Kidney epithelial cell (primary cell): ENCODE data around the gene INPP5A. TPM values are rescaled to one million over a fixed set of nuclear protein-coding genes. Genes with fewer than 3 reads are reported as not detected.

ENCODE experiments used
- DNase-seq: peaks from one replicate; pipeline ENCODE4 v3.0.0-alpha.2; 2010; ENCODE audit warnings: low read depth
- H3K27me3 ChIP-seq: 2 replicates; pipeline ENCODE4 v1.6.0; 2011; ENCODE audit warnings: low read length; ENCODE audit not compliant: control insufficient read depth, insufficient read depth
- H3K36me3 ChIP-seq: 2 replicates; pipeline ENCODE4 v1.5.1; 2011; ENCODE audit warnings: low read length; ENCODE audit not compliant: control insufficient read depth, insufficient read depth
- H3K4me3 ChIP-seq: 2 replicates; pipeline ENCODE4 v1.5.1; 2011; ENCODE audit warnings: low read depth, mild to moderate bottlenecking, control low read depth, low read length
- total RNA-seq: library from RNA; depleted of rRNA; stranded (reverse); fragments of >200 nt; gene quantifications from 2 replicates; pipeline ENCODE4 v1.2.3, GENCODE V29; 2015
- TF ChIP-seq, protein P1 (sequence below): IDR thresholded peaks from 2 replicates; pipeline ENCODE4 v1.5.1; 2011; ENCODE audit warnings: mild to moderate bottlenecking, moderate library complexity, low read length, control low read depth, inconsistent platforms; ENCODE audit not compliant: insufficient read depth, poor library complexity, severe bottlenecking

Gene INPP5A
- total RNA-seq, 1 donor from 2014 or later: 45.1 TPM

DNA sequence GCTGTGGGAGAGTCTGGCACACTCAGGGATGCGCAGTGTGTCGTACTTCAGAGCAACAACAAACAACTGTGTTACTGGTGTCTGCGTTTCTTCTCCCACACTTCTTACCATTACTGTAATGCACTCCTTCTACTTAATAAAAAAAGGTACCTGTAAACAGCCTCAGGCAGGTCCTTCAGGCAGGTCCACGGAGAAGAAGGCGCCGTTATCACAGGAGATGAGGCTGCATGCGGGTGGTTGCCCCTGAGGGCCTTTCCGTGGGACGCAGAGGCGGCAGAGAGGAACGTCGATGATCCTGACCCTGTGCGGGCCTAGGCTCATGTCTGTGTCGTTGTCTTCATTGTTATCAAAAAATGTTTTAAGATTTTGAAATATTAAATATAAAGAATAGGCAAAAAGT lies 219.0 kb downstream of the INPP5A start:
- no peaks in the 10 kb centered on the region for H3K36me3 ChIP-seq
- H3K4me3 ChIP-seq: no peak overlapping the region
- no peaks in the 10 kb centered on the region for H3K27me3 ChIP-seq
- no peak for DNase-seq
- TF ChIP-seq, protein P1, sequence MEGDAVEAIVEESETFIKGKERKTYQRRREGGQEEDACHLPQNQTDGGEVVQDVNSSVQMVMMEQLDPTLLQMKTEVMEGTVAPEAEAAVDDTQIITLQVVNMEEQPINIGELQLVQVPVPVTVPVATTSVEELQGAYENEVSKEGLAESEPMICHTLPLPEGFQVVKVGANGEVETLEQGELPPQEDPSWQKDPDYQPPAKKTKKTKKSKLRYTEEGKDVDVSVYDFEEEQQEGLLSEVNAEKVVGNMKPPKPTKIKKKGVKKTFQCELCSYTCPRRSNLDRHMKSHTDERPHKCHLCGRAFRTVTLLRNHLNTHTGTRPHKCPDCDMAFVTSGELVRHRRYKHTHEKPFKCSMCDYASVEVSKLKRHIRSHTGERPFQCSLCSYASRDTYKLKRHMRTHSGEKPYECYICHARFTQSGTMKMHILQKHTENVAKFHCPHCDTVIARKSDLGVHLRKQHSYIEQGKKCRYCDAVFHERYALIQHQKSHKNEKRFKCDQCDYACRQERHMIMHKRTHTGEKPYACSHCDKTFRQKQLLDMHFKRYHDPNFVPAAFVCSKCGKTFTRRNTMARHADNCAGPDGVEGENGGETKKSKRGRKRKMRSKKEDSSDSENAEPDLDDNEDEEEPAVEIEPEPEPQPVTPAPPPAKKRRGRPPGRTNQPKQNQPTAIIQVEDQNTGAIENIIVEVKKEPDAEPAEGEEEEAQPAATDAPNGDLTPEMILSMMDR: no peak

GRCh38 chr10:132757171-132757570 lies 219.6 kb downstream of the INPP5A start:
- TF ChIP-seq, protein P1: no peak

DNA sequence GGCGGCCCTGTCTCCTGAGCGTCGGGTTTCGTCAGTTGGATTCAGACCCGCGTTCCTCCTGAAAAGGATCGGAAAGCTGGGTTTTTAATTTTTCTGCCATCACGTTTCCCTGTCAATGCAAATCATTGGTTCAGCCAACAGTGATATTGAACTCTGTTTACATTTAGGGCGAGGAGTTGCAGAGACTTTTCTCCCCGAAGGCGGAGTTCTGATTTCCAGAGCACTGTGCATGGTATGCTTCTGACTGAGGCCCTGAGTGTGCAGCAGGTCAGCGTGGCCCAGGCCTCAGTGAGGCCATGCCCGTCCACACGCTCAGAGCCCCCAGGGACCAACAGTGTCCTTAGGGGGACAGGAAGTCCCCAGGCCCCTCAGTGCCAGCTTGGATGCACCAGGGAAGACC lies 221.3 kb downstream of the INPP5A start:
- no peaks in the 10 kb centered on the region for H3K36me3 ChIP-seq
- no peak for DNase-seq
- no peaks in the 10 kb centered on the region for H3K27me3 ChIP-seq
- H3K4me3 ChIP-seq: no peak overlapping the region
- TF ChIP-seq, protein P1: no peak

More at GRCh38 chr10:132757171-132757570, 219.6 kb downstream of the INPP5A start:
- H3K36me3 ChIP-seq: no peaks in the 10 kb centered on the region
- no peak for DNase-seq
- no peak overlapping the region for H3K4me3 ChIP-seq
- no peaks in the 10 kb centered on the region for H3K27me3 ChIP-seq

GRCh38 chr10:132761395-132762060 lies 223.9 kb downstream of the INPP5A start:
- no peak for DNase-seq
- no peak overlapping the region for H3K4me3 ChIP-seq
- TF ChIP-seq, protein P1: no peak
- no peaks in the 10 kb centered on the region for H3K27me3 ChIP-seq
- H3K36me3 ChIP-seq: no peaks in the 10 kb centered on the region

DNA sequence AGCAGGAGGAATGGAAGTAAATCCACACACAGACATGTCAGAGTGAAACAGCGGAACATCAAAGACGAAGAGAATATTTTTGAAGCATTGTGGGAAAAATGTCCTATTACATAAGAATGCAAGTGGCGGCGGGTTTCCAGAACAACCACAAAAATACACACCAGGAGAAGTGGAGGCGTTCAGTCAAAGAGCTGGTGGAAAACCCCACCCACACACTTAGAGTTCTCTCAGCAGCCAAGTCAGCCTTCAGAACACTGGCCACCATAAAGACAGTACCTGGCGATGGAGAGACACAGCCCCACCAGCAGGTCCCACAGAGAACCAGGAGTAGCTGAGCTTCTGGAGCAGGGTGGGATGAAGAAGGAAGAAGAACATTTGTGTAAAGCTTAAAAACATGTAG lies 224.7 kb downstream of the INPP5A start:
- no peak for DNase-seq
- TF ChIP-seq, protein P1: no peak
- Histone ChIP-seq H3K36me3 (no peaks in the 10 kb centered on the region), H3K27me3 (no peaks in the 10 kb centered on the region), H3K4me3 (no peak overlapping the region)

- no peak overlapping the region for H3K4me3 ChIP-seq
- DNase-seq: no peak
Measured at GRCh38 chr10:132763545-132763944, 226.0 kb downstream of the INPP5A start.

More at GRCh38 chr10:132763545-132763944, 226.0 kb downstream of the INPP5A start:
- Histone ChIP-seq H3K36me3 (no peaks in the 10 kb centered on the region), H3K27me3 (no peaks in the 10 kb centered on the region)
- TF ChIP-seq, protein P1: no peak
